ENCODE measurements around the gene PARD6B.
"Not testable (repeated sequence)": the region's sequence is repeated elsewhere in the genome, so short reads cannot be mapped to it uniquely, and the experiment has no call there.

PARD6B gene

GRCh38 chr20:50783903-50784302 is 52.5 kb downstream of the PARD6B start:
- H3K36me3 ChIP-seq (ENCODE audit: control insufficient read depth, insufficient read depth, low read length) = no peaks in the 10 kb centered on the region
- no peaks in the 10 kb centered on the region for H3K9me3 ChIP-seq (ENCODE audit: control insufficient read depth, insufficient read depth, low read length)
- H3K9ac ChIP-seq (ENCODE audit: low read depth, low read length) = no peak overlapping the region
- no peak overlapping the region for H3K27ac ChIP-seq (ENCODE audit: low read depth, low read length)
- H3K4me1 ChIP-seq (ENCODE audit: control insufficient read depth, insufficient read depth, low read length) = no peaks in the 10 kb centered on the region
- H3K4me3 ChIP-seq (ENCODE audit: low read depth, low read length) = no peak overlapping the region
- H3K27me3 ChIP-seq (ENCODE audit: control insufficient read depth, insufficient read depth, low read length) = no peaks in the 10 kb centered on the region

GRCh38 chr20:50784464-50784863 is 53.1 kb downstream of the PARD6B start:
- Histone ChIP-seq H3K9me3 (ENCODE audit: control insufficient read depth, insufficient read depth, low read length) (no peaks in the 10 kb centered on the region), H3K27ac (ENCODE audit: low read depth, low read length) (no peak overlapping the region), H3K4me1 (ENCODE audit: control insufficient read depth, insufficient read depth, low read length) (no peaks in the 10 kb centered on the region), H3K27me3 (ENCODE audit: control insufficient read depth, insufficient read depth, low read length) (no peaks in the 10 kb centered on the region), H3K36me3 (ENCODE audit: control insufficient read depth, insufficient read depth, low read length) (no peaks in the 10 kb centered on the region), H3K4me3 (ENCODE audit: low read depth, low read length) (no peak overlapping the region), H3K9ac (ENCODE audit: low read depth, low read length) (no peak overlapping the region)

DNA sequence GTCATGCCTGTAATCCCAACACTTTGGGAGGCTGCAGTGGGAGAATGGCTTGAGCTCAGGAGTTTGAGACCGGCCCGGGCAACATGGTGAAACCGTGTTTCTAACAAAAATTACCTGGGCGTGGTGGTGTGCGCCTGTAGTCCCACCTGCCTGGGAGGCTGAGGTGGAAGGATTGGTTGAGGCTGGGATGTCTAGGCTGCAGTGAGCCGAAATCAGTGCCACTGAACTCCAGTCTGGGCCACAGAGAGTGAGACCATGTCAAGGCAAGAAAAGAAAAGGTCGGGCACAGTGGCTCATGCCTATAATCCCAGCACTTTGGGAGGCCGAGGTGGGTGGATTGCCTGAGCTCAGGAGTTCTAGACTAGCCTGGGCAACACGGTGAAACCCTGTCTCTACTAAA is 55.3 kb downstream of the PARD6B start:
- Histone ChIP-seq H3K27me3 (ENCODE audit: control insufficient read depth, insufficient read depth, low read length) (no peaks in the 10 kb centered on the region), H3K9me3 (ENCODE audit: control insufficient read depth, insufficient read depth, low read length) (no peaks in the 10 kb centered on the region), H3K9ac (ENCODE audit: low read depth, low read length) (no peak overlapping the region), H3K27ac (ENCODE audit: low read depth, low read length) (no peak overlapping the region), H3K4me3 (ENCODE audit: low read depth, low read length) (no peak overlapping the region), H3K36me3 (ENCODE audit: control insufficient read depth, insufficient read depth, low read length) (no peaks in the 10 kb centered on the region), H3K4me1 (ENCODE audit: control insufficient read depth, insufficient read depth, low read length) (peaks cover 10% of the 10 kb centered on the region)

DNA sequence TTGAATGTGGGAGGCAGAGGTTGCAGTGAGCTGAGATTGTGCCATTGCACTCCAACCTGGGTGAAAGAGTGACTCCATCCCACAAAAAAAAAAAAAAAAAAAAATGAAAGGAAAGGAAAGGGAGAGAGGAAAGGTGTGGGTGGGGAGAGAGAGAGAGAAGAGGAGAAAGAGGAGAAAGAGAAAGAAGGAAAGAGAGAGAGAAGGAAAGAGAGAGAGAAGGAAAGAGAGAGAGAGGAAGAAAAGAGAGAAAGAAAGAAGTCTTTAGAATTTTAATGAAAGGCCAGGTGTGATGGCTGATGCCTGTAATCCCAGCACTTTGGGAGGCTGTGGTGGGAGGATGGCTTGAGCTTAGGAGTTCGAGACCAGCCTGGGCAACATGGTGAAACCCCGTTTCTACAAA is 55.8 kb downstream of the PARD6B start:
- Histone ChIP-seq H3K27me3 (ENCODE audit: control insufficient read depth, insufficient read depth, low read length) (no peaks in the 10 kb centered on the region), H3K27ac (ENCODE audit: low read depth, low read length) (no peak overlapping the region)

DNA sequence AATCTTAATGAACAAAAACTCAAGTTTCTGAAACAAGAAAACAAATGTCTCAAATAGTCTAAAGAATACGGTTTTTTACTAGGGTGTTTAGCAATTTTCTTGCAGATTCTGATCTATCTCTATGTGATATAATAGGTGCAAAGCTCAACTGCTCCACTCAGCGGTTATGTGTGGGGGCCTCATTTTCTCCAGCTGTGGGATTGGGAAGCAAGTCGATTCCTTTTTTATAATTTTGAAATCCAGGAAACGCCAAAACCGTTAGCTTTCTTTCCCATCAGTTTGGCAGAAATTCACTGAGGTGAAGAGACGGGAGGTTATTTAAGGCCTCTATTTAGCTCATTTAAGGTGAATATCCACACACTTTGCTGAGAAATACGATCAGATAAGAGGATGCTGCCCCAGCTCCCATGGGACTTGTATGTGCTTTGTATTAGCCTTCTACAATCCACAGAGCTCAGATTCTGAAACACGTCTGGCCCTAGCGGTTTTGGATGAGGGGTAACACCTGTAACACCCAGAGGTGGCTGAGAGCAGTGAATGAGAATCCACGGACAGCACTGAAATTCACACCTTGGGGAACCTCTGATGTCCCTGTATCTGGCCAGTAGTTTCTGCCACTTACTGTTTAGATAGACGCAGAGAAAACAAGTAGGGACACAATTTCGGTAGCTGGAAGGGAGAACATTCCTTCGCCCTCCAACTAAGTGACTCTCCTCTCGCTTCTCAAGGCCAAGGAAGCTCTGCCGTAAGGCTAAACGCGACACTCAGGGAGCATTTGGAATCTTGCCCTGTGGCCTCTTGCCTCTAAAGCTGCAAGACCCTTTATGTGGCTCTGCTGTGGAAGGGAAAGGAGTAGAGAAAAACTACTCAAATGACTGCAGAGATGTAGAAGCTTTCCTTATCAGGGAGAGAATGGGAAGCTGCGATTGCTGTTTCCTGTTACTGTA is 56.9 kb downstream of the PARD6B start:
- Histone ChIP-seq H3K9me3 (ENCODE audit: control insufficient read depth, insufficient read depth, low read length) (no peaks in the 10 kb centered on the region), H3K27me3 (ENCODE audit: control insufficient read depth, insufficient read depth, low read length) (no peaks in the 10 kb centered on the region), H3K27ac (ENCODE audit: low read depth, low read length) (no peak overlapping the region), H3K4me3 (ENCODE audit: low read depth, low read length) (no peak overlapping the region), H3K9ac (ENCODE audit: low read depth, low read length) (no peak overlapping the region), H3K36me3 (ENCODE audit: control insufficient read depth, insufficient read depth, low read length) (no peaks in the 10 kb centered on the region), H3K4me1 (ENCODE audit: control insufficient read depth, insufficient read depth, low read length) (peaks cover 10% of the 10 kb centered on the region)

More for the DNA sequence above, 55.8 kb downstream of the PARD6B start:
- H3K4me3 ChIP-seq (ENCODE audit: low read depth, low read length) = no peak overlapping the region
- H3K36me3 ChIP-seq (ENCODE audit: control insufficient read depth, insufficient read depth, low read length) = no peaks in the 10 kb centered on the region
- H3K9me3 ChIP-seq (ENCODE audit: control insufficient read depth, insufficient read depth, low read length) = no peaks in the 10 kb centered on the region
- peaks cover 10% of the 10 kb centered on the region for H3K4me1 ChIP-seq (ENCODE audit: control insufficient read depth, insufficient read depth, low read length)
- no peak overlapping the region for H3K9ac ChIP-seq (ENCODE audit: low read depth, low read length)

- Histone ChIP-seq H3K9ac (ENCODE audit: low read depth, low read length) (no peak overlapping the region), H3K27ac (ENCODE audit: low read depth, low read length) (no peak overlapping the region)
These were observed 58.7 kb downstream of the PARD6B start for GRCh38 chr20:50789968-50790650.

GRCh38 chr20:50790651-50791277 is 59.4 kb downstream of the PARD6B start:
- no peak overlapping the region for H3K4me3 ChIP-seq (ENCODE audit: low read depth, low read length)
- H3K9me3 ChIP-seq (ENCODE audit: control insufficient read depth, insufficient read depth, low read length) = no peaks in the 10 kb centered on the region
- H3K36me3 ChIP-seq (ENCODE audit: control insufficient read depth, insufficient read depth, low read length) = no peaks in the 10 kb centered on the region
- H3K9ac ChIP-seq (ENCODE audit: low read depth, low read length) = peak overlapping the region; percentile 41
- H3K4me1 ChIP-seq (ENCODE audit: control insufficient read depth, insufficient read depth, low read length) = peaks cover 10% of the 10 kb centered on the region
- no peaks in the 10 kb centered on the region for H3K27me3 ChIP-seq (ENCODE audit: control insufficient read depth, insufficient read depth, low read length)
- peak overlapping the region; percentile 70 for H3K27ac ChIP-seq (ENCODE audit: low read depth, low read length)

More at GRCh38 chr20:50789968-50790650, 58.7 kb downstream of the PARD6B start:
- Histone ChIP-seq H3K27me3 (ENCODE audit: control insufficient read depth, insufficient read depth, low read length) (no peaks in the 10 kb centered on the region), H3K36me3 (ENCODE audit: control insufficient read depth, insufficient read depth, low read length) (no peaks in the 10 kb centered on the region), H3K4me1 (ENCODE audit: control insufficient read depth, insufficient read depth, low read length) (peaks cover 10% of the 10 kb centered on the region), H3K4me3 (ENCODE audit: low read depth, low read length) (no peak overlapping the region), H3K9me3 (ENCODE audit: control insufficient read depth, insufficient read depth, low read length) (no peaks in the 10 kb centered on the region)

- H3K9ac ChIP-seq (ENCODE audit: low read depth, low read length) = no peak overlapping the region
- H3K27me3 ChIP-seq (ENCODE audit: control insufficient read depth, insufficient read depth, low read length) = no peaks in the 10 kb centered on the region
- H3K4me3 ChIP-seq (ENCODE audit: low read depth, low read length) = no peak overlapping the region
- no peaks in the 10 kb centered on the region for H3K36me3 ChIP-seq (ENCODE audit: control insufficient read depth, insufficient read depth, low read length)
- peaks cover 10% of the 10 kb centered on the region for H3K4me1 ChIP-seq (ENCODE audit: control insufficient read depth, insufficient read depth, low read length)
- H3K9me3 ChIP-seq (ENCODE audit: control insufficient read depth, insufficient read depth, low read length) = no peaks in the 10 kb centered on the region
- no peak overlapping the region for H3K27ac ChIP-seq (ENCODE audit: low read depth, low read length)
These were observed 61.6 kb downstream of the PARD6B start for GRCh38 chr20:50792708-50793574.

- not testable (repeated sequence) for H3K27ac ChIP-seq (ENCODE audit: low read depth, low read length); H3K9me3 ChIP-seq (ENCODE audit: control insufficient read depth, insufficient read depth, low read length); H3K9ac ChIP-seq (ENCODE audit: low read depth, low read length); H3K36me3 ChIP-seq (ENCODE audit: control insufficient read depth, insufficient read depth, low read length); H3K27me3 ChIP-seq (ENCODE audit: control insufficient read depth, insufficient read depth, low read length); H3K4me3 ChIP-seq (ENCODE audit: low read depth, low read length)
- peaks cover 10% of the 10 kb centered on the region for H3K4me1 ChIP-seq (ENCODE audit: control insufficient read depth, insufficient read depth, low read length)
These were observed 62.2 kb downstream of the PARD6B start for GRCh38 chr20:50793575-50794016.

DNA sequence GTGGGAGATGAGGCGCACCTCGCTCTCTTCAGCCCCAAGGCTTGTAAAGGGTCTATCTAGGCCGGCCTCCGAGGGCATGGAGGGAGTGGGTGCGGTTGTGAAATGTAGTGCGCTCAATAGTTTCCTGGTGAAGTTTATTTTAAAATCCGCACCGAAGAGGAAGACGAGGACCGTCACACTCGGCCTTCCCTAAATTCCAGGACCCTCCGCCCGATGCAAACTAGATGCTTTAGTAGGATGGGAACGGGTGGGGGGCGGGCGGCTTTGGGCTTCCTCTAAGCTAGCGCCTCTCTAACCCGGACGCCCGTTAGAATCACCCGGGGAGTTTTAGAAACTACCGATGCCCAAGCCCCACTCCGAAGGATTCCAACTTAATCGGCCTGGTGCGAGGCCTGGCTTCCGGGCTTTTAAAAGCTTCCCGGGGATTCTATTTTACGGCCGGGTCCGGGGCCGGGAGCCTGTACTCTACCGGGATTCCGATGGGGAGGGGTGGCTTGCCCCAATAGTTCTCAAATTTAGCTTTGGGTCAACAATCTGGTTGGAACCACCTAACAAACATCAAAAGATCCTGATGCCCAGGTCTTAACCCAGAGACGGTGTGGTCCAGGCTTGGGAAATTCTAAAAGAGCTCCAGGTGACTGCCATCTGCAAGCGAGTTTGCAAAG is 62.9 kb downstream of the PARD6B start:
- Histone ChIP-seq H3K27ac (ENCODE audit: low read depth, low read length) (peak overlapping the region; percentile 69), H3K36me3 (ENCODE audit: control insufficient read depth, insufficient read depth, low read length) (no peaks in the 10 kb centered on the region), H3K4me1 (ENCODE audit: control insufficient read depth, insufficient read depth, low read length) (peaks cover 10% of the 10 kb centered on the region), H3K27me3 (ENCODE audit: control insufficient read depth, insufficient read depth, low read length) (no peaks in the 10 kb centered on the region), H3K4me3 (ENCODE audit: low read depth, low read length) (peak overlapping the region; percentile 49; the same call in 1 of the 2 replicates), H3K9ac (ENCODE audit: low read depth, low read length) (no peak overlapping the region), H3K9me3 (ENCODE audit: control insufficient read depth, insufficient read depth, low read length) (no peaks in the 10 kb centered on the region)
